ENCODE data around the gene CREBZF. TPM values are rescaled to one million over a fixed set of nuclear protein-coding genes. Genes with fewer than 3 reads are reported as not detected.

CREBZF gene
- total and polyA plus RNA-seq, 9 of the 15 experiments (the other 6 are each of a cell fraction or from before 2014, with no cell fraction given), result 7.2 to 70.2 (median 40.5) TPM

- TF ChIP-seq AFF4 (CRISPR knock-in tag; IDR thresholded peaks at IDR 0.05) (peak; percentile 62; the same call in 1 of the 2 replicates), U2AF1 (optimal IDR thresholded peaks at IDR 0.05; ENCODE audit: low read depth, low read length) (peak; percentile 45), MTA1 (IDR thresholded peaks at IDR 0.05; ENCODE audit: borderline replicate concordance) (peak; percentile 34; the same call in 1 of the 2 replicates), POLR2H (tag; IDR thresholded peaks at IDR 0.05; ENCODE audit: low read depth) (peak; percentile 90), NUFIP1 (IDR thresholded peaks at IDR 0.05; ENCODE audit: partially characterized antibody) (peak; percentile 51), ZKSCAN3 (CRISPR knock-in tag; IDR thresholded peaks at IDR 0.05) (no peak), CREB3L1 (IDR thresholded peaks at IDR 0.05; ENCODE audit: borderline replicate concordance, low read depth) (peak; percentile 86; the same call in 1 of the 2 replicates), CXXC5 (CRISPR knock-in tag; IDR thresholded peaks at IDR 0.05) (peak; percentile 87), HMGN3 (IDR thresholded peaks at IDR 0.05; ENCODE audit: borderline replicate concordance, extremely low read depth, insufficient read length, low read depth, low read length) (peak; percentile 93), TBL1XR1 (IDR thresholded peaks at IDR 0.05; ENCODE audit: low read length in 2 of 2) (no peak; a peak in 1 of 4 replicates), BCL6 (CRISPR knock-in tag; IDR thresholded peaks at IDR 0.05) (no peak), EGR1 (conservative IDR thresholded peaks at IDR 0.05) (peak; percentile 60), PHF8 (IDR thresholded peaks at IDR 0.05; ENCODE audit: borderline replicate concordance, low read length) (peak; percentile 100), RBM22 (IDR thresholded peaks at IDR 0.05; ENCODE audit: low read depth, low read length, poor library complexity, severe bottlenecking) (peak; percentile 90), ZNF316 (IDR thresholded peaks at IDR 0.05) (peak; percentile 100), ZNF436 (CRISPR knock-in tag; IDR thresholded peaks at IDR 0.05) (no peak), SUPT5H (IDR thresholded peaks at IDR 0.05) (peak; percentile 93), TCFL5 (CRISPR knock-in tag; conservative IDR thresholded peaks at IDR 0.05) (no peak), NFE2L1 (tag; IDR thresholded peaks at IDR 0.05; ENCODE audit: borderline replicate concordance, low read depth) (peak; percentile 96), MCM5 (IDR thresholded peaks at IDR 0.05; ENCODE audit: low read depth) (no peak), NR1H2 (CRISPR knock-in tag; IDR thresholded peaks at IDR 0.05) (peak; percentile 65; the same call in 1 of the 2 replicates), KAT7 (CRISPR knock-in tag; IDR thresholded peaks at IDR 0.05; ENCODE audit: borderline replicate concordance) (peak; percentile 21; the same call in 1 of the 2 replicates)
- TF ChIP-seq, protein P1, sequence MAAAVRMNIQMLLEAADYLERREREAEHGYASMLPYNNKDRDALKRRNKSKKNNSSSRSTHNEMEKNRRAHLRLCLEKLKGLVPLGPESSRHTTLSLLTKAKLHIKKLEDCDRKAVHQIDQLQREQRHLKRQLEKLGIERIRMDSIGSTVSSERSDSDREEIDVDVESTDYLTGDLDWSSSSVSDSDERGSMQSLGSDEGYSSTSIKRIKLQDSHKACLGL (CRISPR knock-in tag; IDR thresholded peaks at IDR 0.05; ENCODE audit: borderline replicate concordance, poor library complexity, severe bottlenecking), result no peak
Observed at GRCh38 chr11:85664615-85665481, at the start of gene CREBZF (continued).

Measured in K562 (cell line).